GM20000 (cell line): ENCODE data around the gene ADGRV1.

ENCODE experiments used
- DNase-seq: peaks from one replicate; pipeline ENCODE4 v3.0.0; 2012; ENCODE audit warnings: low spot score
- TF ChIP-seq, protein P1 (sequence below): IDR thresholded peaks from 2 replicates; pipeline ENCODE4 v1.5.1; 2012; ENCODE audit warnings: mild to moderate bottlenecking, control low read depth; ENCODE audit errors: extremely low read depth, missing control alignments

ADGRV1 gene

DNA sequence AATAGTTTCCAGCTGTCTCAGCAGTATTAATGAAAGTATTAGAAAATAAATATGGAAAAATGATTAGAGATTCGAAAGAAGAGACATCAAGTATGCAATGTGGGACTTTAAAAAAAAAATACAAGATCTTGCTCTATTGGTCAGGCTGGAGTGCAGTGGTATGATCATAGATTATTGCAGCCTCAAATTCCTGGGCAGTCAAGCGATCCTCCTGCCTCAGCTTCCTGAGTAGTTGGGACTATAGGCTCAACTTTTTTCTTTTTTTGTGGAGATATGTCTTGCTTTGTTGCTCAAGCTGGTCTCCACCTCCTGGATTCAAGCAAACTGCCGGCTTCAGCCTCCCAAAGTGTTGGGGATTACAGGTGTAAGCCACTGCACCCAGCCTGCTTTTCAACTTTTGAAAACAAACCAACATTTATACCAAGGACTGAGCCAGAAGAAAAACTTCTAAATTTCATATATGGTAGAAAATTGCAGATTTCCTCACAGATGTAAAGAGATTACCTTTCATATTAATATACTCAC lies 323.1 kb downstream of the ADGRV1 start:
- no peak for DNase-seq
- TF ChIP-seq, protein P1, sequence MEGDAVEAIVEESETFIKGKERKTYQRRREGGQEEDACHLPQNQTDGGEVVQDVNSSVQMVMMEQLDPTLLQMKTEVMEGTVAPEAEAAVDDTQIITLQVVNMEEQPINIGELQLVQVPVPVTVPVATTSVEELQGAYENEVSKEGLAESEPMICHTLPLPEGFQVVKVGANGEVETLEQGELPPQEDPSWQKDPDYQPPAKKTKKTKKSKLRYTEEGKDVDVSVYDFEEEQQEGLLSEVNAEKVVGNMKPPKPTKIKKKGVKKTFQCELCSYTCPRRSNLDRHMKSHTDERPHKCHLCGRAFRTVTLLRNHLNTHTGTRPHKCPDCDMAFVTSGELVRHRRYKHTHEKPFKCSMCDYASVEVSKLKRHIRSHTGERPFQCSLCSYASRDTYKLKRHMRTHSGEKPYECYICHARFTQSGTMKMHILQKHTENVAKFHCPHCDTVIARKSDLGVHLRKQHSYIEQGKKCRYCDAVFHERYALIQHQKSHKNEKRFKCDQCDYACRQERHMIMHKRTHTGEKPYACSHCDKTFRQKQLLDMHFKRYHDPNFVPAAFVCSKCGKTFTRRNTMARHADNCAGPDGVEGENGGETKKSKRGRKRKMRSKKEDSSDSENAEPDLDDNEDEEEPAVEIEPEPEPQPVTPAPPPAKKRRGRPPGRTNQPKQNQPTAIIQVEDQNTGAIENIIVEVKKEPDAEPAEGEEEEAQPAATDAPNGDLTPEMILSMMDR, result no peak

DNA sequence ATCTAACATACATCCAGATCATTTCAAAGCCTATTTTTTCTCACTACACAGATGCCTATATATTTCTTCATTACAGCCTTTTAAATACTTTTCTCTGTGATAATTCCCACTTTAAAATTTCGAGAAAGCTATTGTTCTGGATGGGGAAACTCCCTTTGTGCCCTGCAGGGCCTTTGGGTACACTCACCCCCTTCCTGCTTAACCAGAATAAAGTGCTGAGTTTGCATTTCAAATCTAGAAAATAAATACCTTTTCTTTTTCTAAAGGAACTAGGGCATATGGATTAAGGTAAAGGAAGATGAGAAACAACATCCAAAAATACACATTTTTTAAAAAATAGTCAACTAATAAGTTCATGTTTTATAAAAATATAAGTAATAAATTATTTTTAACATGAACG lies 323.9 kb downstream of the ADGRV1 start:
- TF ChIP-seq, protein P1, result no peak
- DNase-seq, result no peak

DNA sequence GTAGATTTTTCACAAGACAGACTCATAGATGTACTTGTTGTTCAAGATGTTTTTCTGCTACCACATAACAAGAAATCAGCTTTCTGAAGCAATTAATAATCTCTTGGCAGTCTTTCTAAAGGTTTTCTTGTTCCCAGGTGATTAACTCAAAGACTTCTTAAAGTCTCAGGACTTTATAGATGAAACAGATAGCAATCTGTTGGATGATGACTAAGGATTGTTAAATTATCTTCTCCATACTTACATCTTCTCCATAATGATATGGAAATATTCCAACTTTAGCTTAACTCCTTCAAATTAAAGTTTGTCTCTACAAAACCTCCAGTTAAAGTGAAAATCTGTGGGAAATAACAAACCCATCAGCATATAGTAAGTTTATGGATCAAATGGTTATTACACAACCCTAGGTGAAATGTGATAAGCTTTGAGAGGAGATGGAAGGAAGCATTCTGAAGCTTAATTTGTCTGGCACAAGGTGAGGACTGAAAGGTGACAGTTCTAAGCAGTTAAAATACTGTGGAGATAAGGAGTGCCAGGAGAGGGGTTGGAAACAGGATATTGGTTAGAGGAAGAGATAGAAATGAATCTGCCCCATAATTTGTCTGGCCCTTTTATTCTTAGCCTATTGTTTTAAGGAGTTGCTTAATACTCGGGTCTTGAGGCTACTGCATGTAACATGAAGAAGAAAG lies 326.7 kb downstream of the ADGRV1 start:
- TF ChIP-seq, protein P1, result no peak
- no peak for DNase-seq

DNA sequence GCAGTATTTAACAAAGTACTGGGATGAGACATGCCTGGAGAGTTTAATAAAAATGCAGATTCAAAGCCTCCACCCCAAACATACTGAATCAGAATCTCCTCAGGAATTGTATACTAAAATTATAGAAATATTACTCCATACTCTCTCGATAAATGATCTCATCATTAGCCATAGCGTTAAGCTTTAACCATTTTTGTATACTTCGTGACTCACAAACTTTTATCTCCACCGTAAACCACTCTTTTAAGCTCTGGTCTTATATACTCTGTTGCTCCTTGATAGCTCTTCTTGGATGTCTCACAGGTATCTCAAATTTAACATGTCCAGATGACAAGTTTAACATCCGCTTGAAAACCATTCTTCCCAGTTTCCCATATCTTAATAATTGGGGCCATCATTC lies 327.8 kb downstream of the ADGRV1 start:
- TF ChIP-seq, protein P1, result no peak
- no peak for DNase-seq

DNA sequence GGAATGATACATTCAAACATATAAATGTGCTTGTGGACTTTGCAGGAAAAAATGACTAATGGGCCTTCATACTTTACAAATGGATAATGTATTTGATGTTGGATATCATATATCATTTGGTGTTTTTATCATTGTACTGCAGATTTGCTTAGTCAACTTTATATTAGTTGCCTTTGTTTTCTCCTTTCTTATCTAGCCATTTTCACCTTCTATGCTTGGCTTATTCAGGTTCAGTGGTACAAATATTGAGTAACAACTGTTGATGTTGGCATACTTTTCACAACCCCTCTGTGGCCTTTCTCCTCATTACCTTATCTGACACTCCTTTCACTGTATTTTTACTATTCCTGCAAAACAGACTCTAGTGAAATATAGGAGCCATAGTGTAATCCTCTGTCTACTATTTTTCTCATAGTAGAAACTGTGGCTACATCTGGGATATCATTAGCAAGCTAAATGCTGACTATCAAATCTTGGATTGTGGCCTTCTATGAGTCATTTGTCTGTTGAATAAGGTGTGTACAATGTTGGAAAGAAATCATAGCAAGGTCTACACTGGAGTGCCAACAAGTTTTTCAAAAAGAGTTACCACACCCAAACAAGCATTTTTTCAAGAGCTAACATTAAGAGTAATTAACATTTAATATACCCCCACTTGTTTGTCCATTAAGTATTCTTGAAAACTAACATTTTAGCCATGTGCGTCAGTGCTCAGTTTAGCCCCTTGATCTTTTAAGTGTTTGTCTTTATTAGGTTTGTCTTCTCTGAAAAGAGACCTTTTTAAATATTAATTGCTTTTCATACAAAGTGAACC lies 330.1 kb downstream of the ADGRV1 start:
- DNase-seq, result no peak
- TF ChIP-seq, protein P1, result no peak

DNA sequence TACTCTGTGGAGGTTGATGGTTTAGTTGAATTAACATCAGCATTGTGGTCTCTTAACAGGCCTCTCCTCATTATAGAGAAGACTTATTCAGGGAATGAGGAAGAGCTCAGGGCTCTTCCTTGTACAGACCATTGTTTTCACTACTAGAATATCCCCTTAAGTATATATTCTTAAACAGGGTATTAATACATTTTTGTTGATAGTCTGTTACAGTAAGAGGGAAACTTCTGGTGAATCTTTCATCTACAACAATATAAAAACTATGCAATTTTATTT lies 330.7 kb downstream of the ADGRV1 start:
- TF ChIP-seq, protein P1, result no peak

DNA sequence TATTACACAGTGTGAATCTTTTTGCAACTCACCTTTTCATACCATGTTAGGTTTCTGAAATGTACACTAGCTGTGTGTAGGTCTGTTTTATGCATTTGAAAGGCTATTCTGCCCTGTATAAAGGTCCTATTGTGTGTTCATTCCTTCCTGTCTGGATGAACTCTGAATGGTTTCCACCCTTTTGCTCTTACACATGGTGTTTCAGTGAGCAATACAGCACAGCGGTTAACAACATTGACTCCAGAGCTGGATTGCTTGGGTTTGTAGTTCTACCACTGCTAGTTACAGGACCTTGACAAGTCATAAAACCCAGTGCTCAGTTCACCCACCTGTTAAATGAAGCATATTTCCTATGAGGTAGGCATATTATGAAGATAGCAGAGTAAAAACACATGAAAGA lies 331.6 kb downstream of the ADGRV1 start:
- TF ChIP-seq, protein P1, result no peak
- DNase-seq, result no peak

More for the DNA sequence above, 330.7 kb downstream of the ADGRV1 start:
- no peak for DNase-seq
